GM20000 (cell line): Measurements from ENCODE around the gene LGALS9B.
"Not testable (repeated sequence)": the region's sequence is repeated elsewhere in the genome, so short reads cannot be mapped to it uniquely, and the experiment has no call there.

Source experiments
- DNase-seq: peaks from one replicate; pipeline ENCODE4 v3.0.0; 2012; ENCODE audit warnings: low spot score

LGALS9B gene

GRCh38 chr17:20467447-20467846 is at the start of gene LGALS9B:
Gene LGALS9B (minus strand): TSS chr17:20467539. CDS start chr17:20467470, 69 bp downstream.
- not testable (repeated sequence) for DNase-seq

GRCh38 chr17:20516986-20517385 is 49.6 kb upstream of the LGALS9B start:
- DNase-seq = not testable (repeated sequence)

GRCh38 chr17:20515099-20515498 is 47.8 kb upstream of the LGALS9B start:
- not testable (repeated sequence) for DNase-seq

GRCh38 chr17:20513539-20513938 is 46.2 kb upstream of the LGALS9B start:
- DNase-seq = not testable (repeated sequence)

GRCh38 chr17:20512378-20512777 is 45.0 kb upstream of the LGALS9B start:
- DNase-seq = not testable (repeated sequence)

- not testable (repeated sequence) for DNase-seq
These were observed 44.4 kb upstream of the LGALS9B start for GRCh38 chr17:20511778-20512177.

GRCh38 chr17:20505333-20505732 is 38.0 kb upstream of the LGALS9B start:
- not testable (repeated sequence) for DNase-seq

GRCh38 chr17:20504388-20505066 is 37.2 kb upstream of the LGALS9B start:
- DNase-seq = not testable (repeated sequence)

- DNase-seq = not testable (repeated sequence)
These were observed 34.6 kb upstream of the LGALS9B start for GRCh38 chr17:20501896-20502295.

GRCh38 chr17:20500346-20500745 is 33.0 kb upstream of the LGALS9B start:
- DNase-seq = not testable (repeated sequence)

- not testable (repeated sequence) for DNase-seq
These were observed 28.1 kb upstream of the LGALS9B start for GRCh38 chr17:20495420-20495819.

- DNase-seq = not testable (repeated sequence)
These were observed 27.4 kb upstream of the LGALS9B start for GRCh38 chr17:20494735-20495134.

- not testable (repeated sequence) for DNase-seq
These were observed 26.8 kb upstream of the LGALS9B start for GRCh38 chr17:20494147-20494546.

GRCh38 chr17:20492971-20493370 is 25.6 kb upstream of the LGALS9B start:
- not testable (repeated sequence) for DNase-seq

GRCh38 chr17:20492099-20492498 is 24.8 kb upstream of the LGALS9B start:
- DNase-seq = not testable (repeated sequence)

- DNase-seq = not testable (repeated sequence)
These were observed 17.6 kb upstream of the LGALS9B start for GRCh38 chr17:20484930-20485329.

- not testable (repeated sequence) for DNase-seq
These were observed 12.7 kb upstream of the LGALS9B start for GRCh38 chr17:20479889-20480591.

GRCh38 chr17:20477398-20478071 is 10.2 kb upstream of the LGALS9B start:
- not testable (repeated sequence) for DNase-seq

- not testable (repeated sequence) for DNase-seq
These were observed 7.9 kb upstream of the LGALS9B start for GRCh38 chr17:20475137-20475831.

GRCh38 chr17:20474081-20474480 is 6.7 kb upstream of the LGALS9B start:
- DNase-seq = not testable (repeated sequence)

- not testable (repeated sequence) for DNase-seq
These were observed 2.6 kb upstream of the LGALS9B start for GRCh38 chr17:20469946-20470345.

- not testable (repeated sequence) for DNase-seq
These were observed 1.8 kb upstream of the LGALS9B start for GRCh38 chr17:20469107-20469506.
